CD4-positive, alpha-beta T cell treated with Interferon alpha-2 for 1 hour (primary cell): ENCODE data around the gene FGFBP2.

ENCODE experiments used
- DNase-seq, 2 donors: peaks; one replicate each; pipeline ENCODE4 v3.0.0-alpha.2; 2020 to 2022

FGFBP2 gene

DNA sequence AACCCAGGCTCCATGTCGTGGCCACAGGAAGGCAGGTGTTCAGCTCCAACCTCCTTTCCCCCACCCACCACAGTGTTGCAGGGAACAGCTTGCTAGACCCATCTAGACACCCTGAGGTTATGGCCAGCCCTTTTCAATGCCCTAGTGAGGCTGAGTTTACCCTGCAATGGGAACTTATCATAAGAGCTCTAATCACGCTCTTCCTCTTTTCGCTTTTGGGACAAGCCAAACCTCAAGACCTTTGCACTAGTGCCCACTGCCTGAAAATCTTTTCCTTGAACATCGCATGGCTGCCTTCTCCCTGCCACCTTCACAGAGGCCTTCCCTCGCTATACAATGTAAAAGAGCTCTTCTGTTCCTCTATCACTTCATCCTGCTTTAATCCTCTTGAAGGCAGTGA is 2.4 kb upstream of the FGFBP2 start:
- no peak for DNase-seq

- no peak for DNase-seq
Measured at GRCh38 chr4:15964159-15964558, 1.2 kb upstream of the FGFBP2 start.

GRCh38 chr4:15963576-15963975 is 601 bp upstream of the FGFBP2 start:
- DNase-seq: peak; percentile 35 to 45

GRCh38 chr4:15961781-15962510 is 1.0 kb downstream of the FGFBP2 start:
- DNase-seq: peak; percentile 27 to 45

DNA sequence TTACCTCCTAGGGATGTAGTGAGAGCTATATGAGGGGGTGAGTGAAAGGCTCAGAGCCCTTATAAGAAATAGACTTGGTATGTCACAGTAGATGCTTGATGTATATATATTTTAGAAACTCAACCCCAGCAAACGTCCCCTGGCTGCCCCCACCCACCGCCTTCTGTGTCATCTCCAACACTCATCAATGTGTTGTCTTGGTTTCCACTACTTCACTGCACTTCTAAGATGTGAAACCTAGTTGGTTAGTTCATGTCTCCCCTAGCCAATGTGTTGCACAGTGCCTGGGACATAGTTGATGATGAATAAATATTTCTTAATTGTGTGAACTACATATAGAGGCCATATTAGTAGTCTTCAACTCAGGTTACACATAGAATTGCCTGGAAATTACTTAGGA is 4.4 kb downstream of the FGFBP2 start:
- DNase-seq: no peak

DNA sequence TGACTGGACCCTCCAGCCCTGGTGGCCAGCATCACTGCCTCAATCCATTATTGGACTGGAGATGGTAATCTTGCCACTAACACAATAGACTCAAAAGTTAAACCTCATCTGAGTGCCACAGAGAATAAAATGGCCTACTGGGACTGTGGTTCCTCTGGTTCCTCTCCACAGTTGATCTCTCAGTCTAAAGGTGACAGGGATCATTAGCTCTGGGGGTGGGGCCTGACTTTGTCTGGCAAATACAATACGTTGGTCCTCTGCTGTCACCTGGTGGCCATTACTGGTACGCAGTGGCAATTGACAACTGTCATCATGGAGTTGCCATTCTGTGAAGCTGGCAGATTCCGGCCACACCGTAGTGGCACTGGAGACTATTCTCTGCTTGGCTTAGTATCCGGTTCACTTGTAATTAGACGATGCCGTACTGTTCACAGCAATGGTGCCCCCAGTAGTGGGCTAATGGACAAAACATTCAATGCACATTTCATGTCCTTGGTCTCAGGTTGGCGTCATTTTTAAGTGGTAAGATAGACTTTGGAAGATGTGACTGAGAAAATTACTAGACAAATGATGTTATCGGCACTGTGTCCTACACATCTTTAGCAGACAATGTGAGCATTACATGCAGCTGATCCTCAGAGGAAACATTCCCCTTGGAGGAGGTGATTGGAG is 6.7 kb downstream of the FGFBP2 start:
- peak; percentile 79 to 81 for DNase-seq

GRCh38 chr4:15955670-15956069 is 7.3 kb downstream of the FGFBP2 start:
- no peak for DNase-seq

DNA sequence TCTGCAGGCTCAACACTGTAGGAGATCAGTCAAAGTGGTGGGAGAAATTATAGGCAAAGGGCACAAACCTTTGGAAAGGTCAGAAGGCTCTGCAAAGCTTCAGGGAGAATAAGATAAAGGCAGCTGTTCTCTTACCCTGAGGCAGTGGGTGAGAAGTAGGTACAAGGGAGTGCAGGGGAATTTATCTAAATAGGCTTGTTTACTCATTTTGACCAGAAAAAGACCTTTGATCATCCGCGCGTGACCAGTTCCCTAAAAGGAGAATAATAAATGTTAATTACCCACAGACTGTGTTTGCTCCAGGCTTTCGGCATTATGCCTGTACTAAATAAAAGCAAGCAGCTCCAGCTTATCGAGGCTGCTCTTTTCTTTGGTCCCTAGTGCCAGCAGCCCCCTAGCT is 9.3 kb downstream of the FGFBP2 start:
- no peak for DNase-seq

- no peak for DNase-seq
Measured at GRCh38 chr4:15951781-15952180, 11.2 kb downstream of the FGFBP2 start.

DNA sequence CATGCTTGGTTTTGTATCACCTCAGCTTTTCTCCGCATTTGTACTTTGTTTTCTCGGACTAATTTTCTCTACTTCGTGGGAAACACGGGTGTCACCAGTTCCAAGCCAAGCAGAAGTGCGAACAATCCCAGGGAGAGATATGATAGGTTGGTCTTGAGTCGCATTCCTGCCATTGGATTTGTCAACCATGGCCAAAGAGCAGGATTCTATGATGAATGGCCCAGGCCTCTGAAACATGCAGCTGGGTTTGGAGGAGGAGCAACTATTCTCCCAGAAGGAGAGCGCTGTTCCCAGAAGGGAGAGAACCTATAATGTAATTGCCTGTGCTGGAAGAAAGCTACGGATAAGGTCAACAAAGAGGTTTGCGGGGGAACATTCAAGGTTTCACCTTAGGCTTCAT is 14.1 kb downstream of the FGFBP2 start:
- no peak for DNase-seq

DNA sequence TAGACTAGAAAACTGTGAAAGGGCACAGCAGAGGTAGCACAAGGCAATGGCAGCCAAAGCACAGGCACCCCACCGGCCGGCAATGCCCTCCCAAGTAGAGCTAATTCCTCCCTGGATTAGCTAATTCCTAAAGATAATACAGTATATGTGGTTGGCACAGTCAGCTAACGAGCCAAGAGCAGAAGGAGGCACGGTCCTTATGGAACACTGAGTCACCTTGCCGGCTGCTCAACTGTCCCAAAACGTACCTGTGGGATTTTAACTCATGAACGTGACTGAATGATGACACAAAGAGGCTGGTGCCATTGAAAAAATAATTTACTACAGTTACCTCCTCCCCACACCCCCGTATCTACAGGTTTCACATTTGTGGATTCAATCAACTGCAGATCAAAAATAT is 15.3 kb downstream of the FGFBP2 start:
- no peak for DNase-seq

GRCh38 chr4:15945516-15945915 is 17.5 kb downstream of the FGFBP2 start:
- no peak for DNase-seq

DNA sequence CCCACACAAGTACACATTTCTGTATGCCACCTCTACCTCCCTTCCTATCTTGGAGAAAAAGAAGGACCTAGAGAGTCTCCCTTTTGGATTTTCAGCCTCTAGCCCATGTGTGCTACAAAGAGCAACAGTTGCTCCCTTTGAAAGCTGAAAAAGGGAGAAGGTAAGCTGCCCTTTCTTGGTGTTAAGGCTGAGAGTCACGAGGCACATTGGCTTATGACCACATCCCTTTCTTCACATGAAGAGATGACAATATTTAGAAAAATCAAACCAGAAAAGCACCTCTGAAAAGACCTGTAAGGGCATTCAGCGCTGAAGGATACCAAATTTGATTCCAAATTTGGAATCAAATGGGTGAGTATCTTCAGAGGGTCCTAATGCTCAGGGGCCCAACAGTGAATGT is 18.1 kb downstream of the FGFBP2 start:
- DNase-seq: no peak

- DNase-seq: no peak
Measured at GRCh38 chr4:15942283-15942682, 20.7 kb downstream of the FGFBP2 start.

- DNase-seq: no peak
Measured at GRCh38 chr4:15938640-15939039, 24.3 kb downstream of the FGFBP2 start, which contains the start of gene FGFBP1. FGFBP1 (minus strand) TSS chr4:15938740; CDS start chr4:15936632, 2,108 bp downstream.

DNA sequence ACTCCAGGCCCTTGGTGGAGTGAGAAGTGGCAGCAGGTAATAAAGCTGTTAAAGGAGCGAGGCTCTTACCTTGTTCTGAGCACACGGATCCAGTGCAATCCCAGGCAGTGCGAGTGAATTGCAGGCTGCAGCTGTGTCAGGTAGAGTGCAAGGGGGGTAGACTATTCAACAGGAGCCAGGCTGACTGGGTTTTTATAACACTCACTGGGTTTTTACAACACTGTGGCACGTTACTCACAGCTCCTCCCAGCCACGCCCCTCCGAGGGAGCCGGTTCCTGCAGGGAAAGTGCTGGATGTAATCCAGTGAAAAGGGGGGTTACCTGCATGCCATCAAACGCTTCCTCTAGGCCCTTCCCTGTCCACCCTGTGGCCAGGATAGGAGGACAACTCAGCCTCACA is 24.8 kb downstream of the FGFBP2 start:
- no peak for DNase-seq

GRCh38 chr4:15936495-15936894 is 26.5 kb downstream of the FGFBP2 start:
- no peak for DNase-seq

GRCh38 chr4:15935504-15936402 is 27.2 kb downstream of the FGFBP2 start:
- DNase-seq: no peak

GRCh38 chr4:15934259-15934658 is 28.7 kb downstream of the FGFBP2 start:
- DNase-seq: no peak

- DNase-seq: no peak
Measured at GRCh38 chr4:15931451-15932210, 31.3 kb downstream of the FGFBP2 start.

DNA sequence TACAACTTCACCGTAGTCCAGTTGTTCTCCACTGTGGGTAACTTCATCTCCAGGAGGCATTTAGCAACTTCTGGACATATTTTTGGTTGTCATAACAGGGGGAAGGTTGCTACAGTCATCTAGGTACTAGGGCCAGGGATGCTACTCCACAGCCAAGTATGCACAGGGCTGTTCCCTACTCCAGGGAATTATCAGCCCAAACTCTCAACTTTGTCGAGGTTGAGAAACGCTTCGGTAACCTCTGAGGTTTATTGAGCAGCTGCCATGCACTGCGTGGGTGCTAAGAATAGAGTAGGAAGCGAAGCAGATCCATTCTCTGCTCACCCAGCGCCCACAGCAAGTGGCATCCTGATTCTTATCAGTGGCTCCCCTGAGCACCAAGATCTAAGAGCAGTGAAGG is 32.7 kb downstream of the FGFBP2 start:
- no peak for DNase-seq

DNA sequence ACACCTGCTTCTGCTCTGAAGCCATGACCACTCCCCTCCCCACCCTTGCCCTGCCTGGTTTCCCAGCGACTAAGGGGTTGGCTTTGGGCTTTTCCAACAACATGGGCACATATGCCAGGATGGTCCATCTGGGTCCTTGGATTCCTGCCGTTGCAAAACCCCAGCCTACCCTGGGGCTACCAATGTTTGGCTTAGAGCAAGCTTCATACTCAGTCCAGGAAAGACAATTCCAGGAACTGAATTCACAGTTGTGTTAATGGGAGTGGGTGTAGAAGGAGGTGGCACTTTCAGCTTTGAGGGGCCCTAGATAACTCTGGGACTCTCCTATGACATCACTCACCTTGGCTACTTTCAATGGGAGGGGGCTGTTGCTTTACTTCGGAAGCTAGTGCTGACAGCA is 33.4 kb downstream of the FGFBP2 start:
- DNase-seq: no peak

GRCh38 chr4:15928883-15929282 is 34.1 kb downstream of the FGFBP2 start:
- DNase-seq: no peak
